Neutrophil (primary cell): ENCODE data around the gene ECE1.
"Not testable (repeated sequence)": the region's sequence is repeated elsewhere in the genome, so short reads cannot be mapped to it uniquely, and the experiment has no call there.

Experiments used
- H3K27ac ChIP-seq: fragments of 200-600 bp; sonication (generic); 2 replicates; pipeline ENCODE4 v1.5.1; 2016; ENCODE audit warnings: mild to moderate bottlenecking, moderate library complexity
- H3K27me3 ChIP-seq: fragments of 200-600 bp; sonication (generic); 2 replicates; pipeline ENCODE4 v1.6.0; 2016; ENCODE audit warnings: mild to moderate bottlenecking
- H3K36me3 ChIP-seq: fragments of 200-600 bp; sonication (generic); 2 replicates; pipeline ENCODE4 v1.5.1; 2017
- H3K4me1 ChIP-seq, 2 experiments: fragments of 200-600 bp in 1 of 2; sonication (generic) in 1 of 2; 1 replicate in 1 of 2; 2 replicates in 1 of 2; pipeline versions ENCODE4 v1.5.1 to v1.6.1; 2013 to 2016; ENCODE audit warnings: low read depth in 1 of 2, low read length in 1 of 2, mild to moderate bottlenecking in 1 of 2, moderate library complexity in 1 of 2; ENCODE audit not compliant: control insufficient read depth in 1 of 2, insufficient read depth in 1 of 2
- H3K4me3 ChIP-seq, 2 experiments: fragments of 200-600 bp in 1 of 2; sonication (generic) in 1 of 2; 1 replicate in 1 of 2; 2 replicates in 1 of 2; pipeline ENCODE4 v1.5.1; 2013 to 2016; ENCODE audit warnings: low read depth in 1 of 2, low read length in 1 of 2, mild to moderate bottlenecking in 1 of 2, moderate library complexity in 1 of 2
- H3K9me3 ChIP-seq: fragments of 200-600 bp; sonication (generic); 2 replicates; pipeline ENCODE4 v1.5.1; 2016
- CTCF ChIP-seq: fragments of 200-600 bp; sonication (generic); IDR thresholded peaks from 2 replicates; pipeline ENCODE4 v1.5.1; 2016; ENCODE audit warnings: antibody characterized with exemption

ECE1 gene

GRCh38 chr1:21206117-21206516, 84.1 kb downstream of the ECE1 start:
- Histone ChIP-seq H3K27me3 (no peaks in the 10 kb centered on the region), H3K9me3 (no peaks in the 10 kb centered on the region), H3K36me3 (no peaks in the 10 kb centered on the region), H3K27ac (no peak overlapping the region), H3K4me1 (no peaks in the 10 kb centered on the region), H3K4me3 (no peak overlapping the region)
- TF ChIP-seq CTCF, result no peak

GRCh38 chr1:21205416-21205815, 84.8 kb downstream of the ECE1 start:
- Histone ChIP-seq H3K9me3 (no peaks in the 10 kb centered on the region), H3K36me3 (no peaks in the 10 kb centered on the region), H3K4me3 (no peak overlapping the region), H3K27me3 (no peaks in the 10 kb centered on the region), H3K4me1 (no peaks in the 10 kb centered on the region), H3K27ac (no peak overlapping the region)
- no peak for TF ChIP-seq CTCF

GRCh38 chr1:21201650-21202049, 88.6 kb downstream of the ECE1 start:
- no peaks in the 10 kb centered on the region for H3K36me3 ChIP-seq
- H3K9me3 ChIP-seq, result no peaks in the 10 kb centered on the region
- H3K27me3 ChIP-seq, result peaks cover 10% of the 10 kb centered on the region
- H3K27ac ChIP-seq, result no peak overlapping the region
- no peak for TF ChIP-seq CTCF
- no peak overlapping the region for H3K4me3 ChIP-seq
- H3K4me1 ChIP-seq, result no peaks in the 10 kb centered on the region

- not testable (repeated sequence) for H3K27ac ChIP-seq, H3K4me1 ChIP-seq, H3K9me3 ChIP-seq, H3K36me3 ChIP-seq, H3K4me3 ChIP-seq
- H3K27me3 ChIP-seq, result peaks cover 10% of the 10 kb centered on the region
These were observed 89.0 kb downstream of the ECE1 start for GRCh38 chr1:21201238-21201637.

- Histone ChIP-seq H3K4me3 (no peak overlapping the region), H3K27ac (no peak overlapping the region), H3K36me3 (no peaks in the 10 kb centered on the region), H3K9me3 (no peaks in the 10 kb centered on the region), H3K27me3 (peaks cover 10% of the 10 kb centered on the region), H3K4me1 (no peaks in the 10 kb centered on the region)
- TF ChIP-seq CTCF, result no peak
These were observed 89.5 kb downstream of the ECE1 start for GRCh38 chr1:21200767-21201166.

- TF ChIP-seq CTCF, result no peak
- Histone ChIP-seq H3K27me3 (peaks cover 10% of the 10 kb centered on the region), H3K9me3 (no peaks in the 10 kb centered on the region), H3K27ac (no peak overlapping the region), H3K4me1 (peaks cover 0 to 5% of the 10 kb centered on the region in 2 experiments), H3K36me3 (no peaks in the 10 kb centered on the region), H3K4me3 (no peak overlapping the region)
These were observed 91.3 kb downstream of the ECE1 start for GRCh38 chr1:21198929-21199328.
